Measurements from ENCODE around the gene SDHD.
"Not testable (repeated sequence)": the region's sequence is repeated elsewhere in the genome, so short reads cannot be mapped to it uniquely, and the experiment has no call there.

SDHD gene

DNA sequence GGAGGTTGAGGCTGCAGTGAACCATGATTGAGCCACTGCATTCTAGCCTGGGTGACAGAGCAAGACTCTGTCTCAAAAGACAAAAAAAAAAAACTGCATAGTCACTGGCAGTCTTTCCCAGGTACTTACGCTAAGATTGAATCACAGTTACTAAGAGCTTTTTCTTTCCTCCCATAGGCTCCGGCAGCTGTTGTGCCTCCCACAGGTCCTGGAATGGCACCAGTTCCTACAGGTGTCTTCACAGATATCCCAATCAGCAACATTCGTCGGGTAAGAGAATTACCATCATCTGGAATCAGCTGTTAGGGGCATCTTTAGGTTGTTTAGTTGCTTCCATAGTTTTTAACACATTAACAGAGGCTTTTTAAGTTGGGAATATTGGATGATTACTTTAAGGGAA is 41.7 kb upstream of the SDHD start:
- no peaks in the 10 kb centered on the region for H3K27me3 ChIP-seq (ENCODE audit: insufficient read depth, low read depth)
- TF ChIP-seq, protein P1, sequence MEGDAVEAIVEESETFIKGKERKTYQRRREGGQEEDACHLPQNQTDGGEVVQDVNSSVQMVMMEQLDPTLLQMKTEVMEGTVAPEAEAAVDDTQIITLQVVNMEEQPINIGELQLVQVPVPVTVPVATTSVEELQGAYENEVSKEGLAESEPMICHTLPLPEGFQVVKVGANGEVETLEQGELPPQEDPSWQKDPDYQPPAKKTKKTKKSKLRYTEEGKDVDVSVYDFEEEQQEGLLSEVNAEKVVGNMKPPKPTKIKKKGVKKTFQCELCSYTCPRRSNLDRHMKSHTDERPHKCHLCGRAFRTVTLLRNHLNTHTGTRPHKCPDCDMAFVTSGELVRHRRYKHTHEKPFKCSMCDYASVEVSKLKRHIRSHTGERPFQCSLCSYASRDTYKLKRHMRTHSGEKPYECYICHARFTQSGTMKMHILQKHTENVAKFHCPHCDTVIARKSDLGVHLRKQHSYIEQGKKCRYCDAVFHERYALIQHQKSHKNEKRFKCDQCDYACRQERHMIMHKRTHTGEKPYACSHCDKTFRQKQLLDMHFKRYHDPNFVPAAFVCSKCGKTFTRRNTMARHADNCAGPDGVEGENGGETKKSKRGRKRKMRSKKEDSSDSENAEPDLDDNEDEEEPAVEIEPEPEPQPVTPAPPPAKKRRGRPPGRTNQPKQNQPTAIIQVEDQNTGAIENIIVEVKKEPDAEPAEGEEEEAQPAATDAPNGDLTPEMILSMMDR (conservative IDR thresholded peaks at IDR 0.05; ENCODE audit: low read depth, low read length) = no peak
- H3K4me3 ChIP-seq (IDR thresholded peaks at IDR 0.05; ENCODE audit: insufficient read depth, low read depth, low read length) = no peak overlapping the region
- no peak overlapping the region for H3K9ac ChIP-seq
- H2AFZ ChIP-seq (ENCODE audit: low read depth) = no peak overlapping the region
- no peak overlapping the region for H3K27ac ChIP-seq
- no peaks in the 10 kb centered on the region for H4K20me1 ChIP-seq (ENCODE audit: insufficient read depth)
- no peaks in the 10 kb centered on the region for H3K4me1 ChIP-seq (ENCODE audit: low read depth, poor library complexity, severe bottlenecking)
- H3K79me2 ChIP-seq (ENCODE audit: insufficient read depth, low read depth) = no peaks in the 10 kb centered on the region
- no peak overlapping the region for H3K4me2 ChIP-seq
- no peaks in the 10 kb centered on the region for H3K36me3 ChIP-seq (ENCODE audit: insufficient read depth)

DNA sequence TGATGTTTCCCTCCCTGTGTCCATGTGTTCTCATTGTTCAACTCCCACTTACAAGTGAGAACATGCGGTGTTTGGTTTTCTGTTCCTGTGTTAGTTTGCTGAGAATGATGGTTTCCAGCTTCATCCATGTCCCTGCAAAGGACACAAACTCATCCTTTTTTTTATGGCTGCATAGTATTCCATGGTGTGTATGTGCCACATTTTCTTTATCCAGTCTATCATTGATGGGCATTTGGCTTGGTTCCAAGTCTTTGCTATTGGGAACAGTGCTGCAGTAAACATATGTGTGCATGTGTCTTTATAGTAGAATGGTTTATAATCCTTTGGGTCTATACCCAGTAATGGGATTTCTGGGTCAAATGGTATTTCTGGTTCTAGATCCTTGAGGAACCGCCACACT is 40.0 kb upstream of the SDHD start:
- H3K9ac ChIP-seq; H3K36me3 ChIP-seq (ENCODE audit: insufficient read depth); H3K4me2 ChIP-seq; H3K79me2 ChIP-seq (ENCODE audit: insufficient read depth, low read depth); H4K20me1 ChIP-seq (ENCODE audit: insufficient read depth); H3K4me1 ChIP-seq (ENCODE audit: low read depth, poor library complexity, severe bottlenecking); H3K4me3 ChIP-seq (IDR thresholded peaks at IDR 0.05; ENCODE audit: insufficient read depth, low read depth, low read length); H2AFZ ChIP-seq (ENCODE audit: low read depth); H3K27ac ChIP-seq; H3K27me3 ChIP-seq (ENCODE audit: insufficient read depth, low read depth): not testable (repeated sequence)

DNA sequence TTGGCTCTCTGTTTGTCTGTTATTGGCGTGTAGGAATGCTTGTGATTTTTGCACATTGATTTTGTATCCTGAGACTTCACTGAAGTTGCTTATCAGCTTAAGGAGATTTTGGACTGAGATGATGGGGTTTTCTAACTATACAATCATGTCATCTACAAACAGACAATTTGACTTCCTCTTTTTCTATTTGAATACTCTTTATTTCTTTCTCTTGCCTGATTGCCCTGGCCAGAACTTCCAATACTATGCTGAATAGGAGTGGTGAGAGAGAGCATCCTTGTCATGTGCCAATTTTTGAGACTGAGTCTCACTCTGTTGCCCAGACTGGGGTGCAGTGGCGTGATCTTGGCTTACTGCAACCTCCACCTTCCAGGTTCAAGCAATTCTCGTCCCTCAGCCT is 38.4 kb upstream of the SDHD start:
- H3K9ac ChIP-seq; H3K4me2 ChIP-seq; H3K36me3 ChIP-seq (ENCODE audit: insufficient read depth); H3K79me2 ChIP-seq (ENCODE audit: insufficient read depth, low read depth); H3K27me3 ChIP-seq (ENCODE audit: insufficient read depth, low read depth); H4K20me1 ChIP-seq (ENCODE audit: insufficient read depth); H3K4me1 ChIP-seq (ENCODE audit: low read depth, poor library complexity, severe bottlenecking); H3K4me3 ChIP-seq (IDR thresholded peaks at IDR 0.05; ENCODE audit: insufficient read depth, low read depth, low read length); H2AFZ ChIP-seq (ENCODE audit: low read depth); H3K27ac ChIP-seq: not testable (repeated sequence)

DNA sequence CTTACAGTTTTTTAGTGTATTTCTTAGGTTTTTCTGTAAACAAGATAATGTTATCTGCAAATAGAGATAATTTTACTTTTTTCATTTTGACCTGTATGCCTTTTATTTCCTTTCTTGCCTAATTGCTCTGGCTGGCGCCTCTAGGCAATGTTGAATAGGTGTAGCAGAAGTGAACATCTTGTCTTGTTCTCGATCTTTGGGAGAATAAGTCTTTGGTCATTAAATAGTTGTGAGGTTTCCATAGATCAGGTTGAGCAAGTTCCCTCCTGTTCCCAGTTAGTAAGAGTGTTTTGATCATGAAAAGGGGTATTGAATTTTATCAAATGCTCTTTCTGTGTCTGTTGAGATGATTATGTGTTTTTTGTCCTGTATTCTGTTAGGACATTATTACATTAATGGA is 36.9 kb upstream of the SDHD start:
- Histone ChIP-seq H4K20me1 (ENCODE audit: insufficient read depth) (no peaks in the 10 kb centered on the region), H3K4me2 (no peak overlapping the region), H3K27me3 (ENCODE audit: insufficient read depth, low read depth) (no peaks in the 10 kb centered on the region), H3K4me1 (ENCODE audit: low read depth, poor library complexity, severe bottlenecking) (no peaks in the 10 kb centered on the region), H3K9ac (no peak overlapping the region), H2AFZ (ENCODE audit: low read depth) (no peak overlapping the region), H3K36me3 (ENCODE audit: insufficient read depth) (no peaks in the 10 kb centered on the region), H3K79me2 (ENCODE audit: insufficient read depth, low read depth) (no peaks in the 10 kb centered on the region), H3K27ac (no peak overlapping the region), H3K4me3 (IDR thresholded peaks at IDR 0.05; ENCODE audit: insufficient read depth, low read depth, low read length) (no peak overlapping the region)
- TF ChIP-seq, protein P1 (conservative IDR thresholded peaks at IDR 0.05; ENCODE audit: low read depth, low read length) = no peak

DNA sequence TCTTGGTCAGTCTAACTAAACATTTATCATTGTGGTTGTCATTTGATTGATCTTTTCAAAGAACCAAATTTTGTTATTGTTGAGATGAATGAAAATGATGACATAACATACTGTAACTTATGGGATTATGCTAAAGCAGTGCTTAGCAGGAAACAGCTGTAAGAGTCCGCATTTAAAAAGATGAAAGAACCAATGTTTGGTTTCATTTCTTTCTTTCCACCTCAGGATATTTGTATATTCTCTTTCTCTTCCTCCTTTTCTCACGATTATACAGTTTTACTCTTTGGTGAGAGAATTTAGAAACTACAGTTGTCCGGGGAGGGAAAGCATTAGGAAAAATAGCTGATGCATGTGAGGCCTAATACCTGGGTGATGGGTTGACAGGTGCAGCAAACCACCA is 36.0 kb upstream of the SDHD start:
- no peaks in the 10 kb centered on the region for H3K36me3 ChIP-seq (ENCODE audit: insufficient read depth)
- H3K4me3 ChIP-seq (IDR thresholded peaks at IDR 0.05; ENCODE audit: insufficient read depth, low read depth, low read length) = no peak overlapping the region
- H3K4me1 ChIP-seq (ENCODE audit: low read depth, poor library complexity, severe bottlenecking) = no peaks in the 10 kb centered on the region
- H3K4me2 ChIP-seq = no peak overlapping the region
- no peaks in the 10 kb centered on the region for H4K20me1 ChIP-seq (ENCODE audit: insufficient read depth)
- no peaks in the 10 kb centered on the region for H3K27me3 ChIP-seq (ENCODE audit: insufficient read depth, low read depth)
- H3K9ac ChIP-seq = no peak overlapping the region
- TF ChIP-seq, protein P1 (conservative IDR thresholded peaks at IDR 0.05; ENCODE audit: low read depth, low read length) = no peak
- H3K27ac ChIP-seq = no peak overlapping the region
- H2AFZ ChIP-seq (ENCODE audit: low read depth) = no peak overlapping the region
- H3K79me2 ChIP-seq (ENCODE audit: insufficient read depth, low read depth) = no peaks in the 10 kb centered on the region

Measured in KMS-11 (cell line).